Keratinocyte (primary cell): ENCODE measurements around the gene ITGA2.

ENCODE experiments used
- CTCF ChIP-seq, 3 experiments: IDR thresholded peaks in 1 of 3; conservative IDR thresholded peaks in 1 of 3; optimal IDR thresholded peaks in 1 of 3; 2 replicates in 2 of 3; 3 replicates in 1 of 3; pipeline versions ENCODE3 to v1.5.1; 2011; ENCODE audit warnings: low read length in 3 of 3, mild to moderate bottlenecking in 3 of 3, moderate library complexity in 2 of 3, control low read depth in 1 of 3, inconsistent platforms in 1 of 3; ENCODE audit not compliant: insufficient read depth in 2 of 3; ENCODE audit errors: extremely low read depth in 1 of 3
- EZH2 ChIP-seq: IDR thresholded peaks from one replicate; pipeline ENCODE4 v1.6.1; 2012; ENCODE audit warnings: inconsistent platforms, mild to moderate bottlenecking, low read length, moderate library complexity

DNA sequence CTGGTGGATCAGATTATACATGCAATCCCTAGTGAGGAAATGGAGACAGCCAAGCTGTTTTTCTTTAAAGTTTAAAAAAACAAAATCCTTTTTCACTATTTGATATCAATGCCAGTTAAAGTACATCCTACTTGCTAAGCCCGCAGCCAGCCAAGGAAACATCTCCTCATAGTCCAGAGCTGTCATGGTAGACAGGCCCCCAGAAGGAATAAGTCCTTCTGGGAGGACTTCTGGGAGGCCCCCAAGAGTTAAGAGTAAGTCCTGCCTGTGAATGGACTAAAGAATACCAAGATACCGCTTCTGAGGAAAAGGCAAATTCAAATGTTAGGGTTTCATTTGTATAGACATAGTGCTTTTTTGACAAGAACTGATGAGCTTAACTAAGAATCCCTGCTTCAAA lies 82.1 kb downstream of the ITGA2 start:
- no peak for TF ChIP-seq CTCF (optimal IDR thresholded peaks at IDR 0.05 in 1 of 3, IDR thresholded peaks at IDR 0.05 in 1 of 3, conservative IDR thresholded peaks at IDR 0.05 in 1 of 3; ENCODE audit: extremely low read depth in 1 of 3, insufficient read depth in 2 of 3, low read length in 3 of 3)
- no peak for TF ChIP-seq EZH2
